ENCODE measurements around the gene FAM120A.

Gene FAM120A

GRCh38 chr9:93562157-93562556 is 110.7 kb downstream of the FAM120A start:
- DNase-seq = no peak

GRCh38 chr9:93565089-93565488 is 113.6 kb downstream of the FAM120A start:
- no peak for DNase-seq

GRCh38 chr9:93566408-93567270 is 115.2 kb downstream of the FAM120A start:
- DNase-seq = peak; percentile 97

GRCh38 chr9:93567271-93567959 is 115.9 kb downstream of the FAM120A start:
- DNase-seq = no peak

GRCh38 chr9:93568169-93568568 is 116.7 kb downstream of the FAM120A start:
- no peak for DNase-seq

- DNase-seq = no peak
These were observed 118.2 kb downstream of the FAM120A start for GRCh38 chr9:93569621-93570174.

GRCh38 chr9:93572221-93572620 is 120.7 kb downstream of the FAM120A start:
- DNase-seq = no peak

GRCh38 chr9:93572636-93573515 is 121.4 kb downstream of the FAM120A start:
- no peak for DNase-seq

- no peak for DNase-seq
These were observed 122.0 kb downstream of the FAM120A start for GRCh38 chr9:93573516-93573828.

- DNase-seq = no peak
These were observed 122.8 kb downstream of the FAM120A start for GRCh38 chr9:93574091-93574899.

GRCh38 chr9:93574900-93575795 is 123.7 kb downstream of the FAM120A start:
- no peak for DNase-seq

GRCh38 chr9:93575796-93576257 is 124.3 kb downstream of the FAM120A start:
- DNase-seq = peak; percentile 38

- peak; percentile 39 for DNase-seq
These were observed 125.0 kb downstream of the FAM120A start, which contains the start of gene PHF2 for GRCh38 chr9:93576258-93577077. Gene PHF2, plus strand, starts transcription at chr9:93576584. Its CDS starts 190 bp downstream, at chr9:93576774.

GRCh38 chr9:93577078-93577974 is 125.8 kb downstream of the FAM120A start:
- DNase-seq = no peak

GRCh38 chr9:93577975-93578682 is 126.6 kb downstream of the FAM120A start:
- DNase-seq = no peak

GRCh38 chr9:93578844-93579243 is 127.4 kb downstream of the FAM120A start:
- no peak for DNase-seq

- DNase-seq = no peak
These were observed 128.4 kb downstream of the FAM120A start for GRCh38 chr9:93579711-93580516.

Data from stimulated activated naive CD4-positive, alpha-beta T cell treated with Interleukin-2 at 50 U/mL for 16 hours (primary cell).